Neural progenitor cell (in vitro differentiated cells): Measurements from ENCODE around the gene PAFAH2. TPM values are rescaled to one million over a fixed set of nuclear protein-coding genes. Genes with fewer than 3 reads are reported as not detected.
A peak's percentile ranks its signal among the peaks of the same experiment; 100 is the strongest.

Experiments
- DNase-seq: peaks from one replicate; pipeline ENCODE4 v3.0.0-alpha.2; 2016; ENCODE audit warnings: low spot score
- H2AFZ ChIP-seq: fragments of 200-600 bp; sonication (generic); replicated peaks from 2 replicates; pipeline ENCODE4 v1.6.1; 2016; ENCODE audit warnings: antibody characterized with exemption
- H3F3A ChIP-seq: fragments of 200-600 bp; sonication (generic); 2 replicates; pipeline ENCODE4 v1.6.1; 2016; ENCODE audit warnings: antibody characterized with exemption, low read depth
- H3K27ac ChIP-seq: fragments of 200-600 bp; sonication (generic); 2 replicates; pipeline ENCODE4 v1.5.1; 2016; ENCODE audit warnings: mild to moderate bottlenecking
- H3K27me3 ChIP-seq: fragments of 200-600 bp; sonication (generic); 2 replicates; pipeline ENCODE4 v1.6.1; 2016; ENCODE audit warnings: mild to moderate bottlenecking, moderate library complexity
- H3K36me3 ChIP-seq: fragments of 200-600 bp; sonication (generic); 2 replicates; pipeline ENCODE4 v1.5.1; 2016
- H3K4me1 ChIP-seq: fragments of 200-600 bp; sonication (generic); 2 replicates; pipeline ENCODE4 v1.6.1; 2016; ENCODE audit warnings: mixed run types
- H3K4me2 ChIP-seq: fragments of 200-600 bp; sonication (generic); 2 replicates; pipeline ENCODE4 v1.6.1; 2016
- H3K4me3 ChIP-seq: fragments of 200-600 bp; sonication (generic); 2 replicates; pipeline ENCODE4 v1.5.1; 2016
- H3K79me2 ChIP-seq: fragments of 200-600 bp; sonication (generic); 2 replicates; pipeline ENCODE4 v1.6.1; 2016; ENCODE audit warnings: low read depth
- H3K9ac ChIP-seq: fragments of 200-600 bp; sonication (generic); 2 replicates; pipeline ENCODE4 v1.6.1; 2016
- H3K9me3 ChIP-seq: fragments of 200-600 bp; sonication (generic); 2 replicates; pipeline ENCODE4 v1.5.1; 2016; ENCODE audit warnings: low read depth
- H4K20me1 ChIP-seq: fragments of 200-600 bp; sonication (generic); 2 replicates; pipeline ENCODE4 v1.6.1; 2016; ENCODE audit warnings: low read depth
- H3K27ac Mint-ChIP-seq: 3 replicates; pipeline ENCODE4 v1.8.0; 2021; ENCODE audit warnings: mixed read lengths
- H3K27me3 Mint-ChIP-seq: 2 replicates; pipeline ENCODE4 v1.8.0; 2022; ENCODE audit warnings: low read depth, mild to moderate bottlenecking, inconsistent platforms, moderate library complexity, mixed read lengths; ENCODE audit not compliant: insufficient read depth
- H3K36me3 Mint-ChIP-seq: 3 replicates; pipeline ENCODE4 v1.8.0; 2021; ENCODE audit warnings: mixed read lengths
- H3K4me1 Mint-ChIP-seq: 3 replicates; pipeline ENCODE4 v1.8.0; 2021; ENCODE audit warnings: mixed read lengths
- H3K4me3 Mint-ChIP-seq: 3 replicates; pipeline ENCODE4 v1.8.0; 2021; ENCODE audit warnings: mild to moderate bottlenecking, moderate library complexity, mixed read lengths
- H3K9me3 Mint-ChIP-seq: 3 replicates; pipeline ENCODE4 v1.8.0; 2020; ENCODE audit warnings: mixed read lengths
- EZH2 ChIP-seq: fragments of 200-600 bp; sonication (generic); IDR thresholded peaks from 2 replicates; pipeline ENCODE4 v1.6.1; 2017; ENCODE audit warnings: antibody characterized with exemption, mild to moderate bottlenecking, moderate library complexity
- EZH2phosphoT487 ChIP-seq: fragments of 200-600 bp; sonication (generic); IDR thresholded peaks from 2 replicates; pipeline ENCODE4 v1.6.1; 2017; ENCODE audit warnings: antibody characterized with exemption
- total RNA-seq: library from RNA; depleted of rRNA; stranded (reverse); fragments of >200 nt; gene quantifications from 2 replicates; pipeline ENCODE4 v1.2.3, GENCODE V29; 2015; ENCODE audit warnings: low replicate concordance
- TF ChIP-seq, protein P1 (sequence below): fragments of 200-600 bp; sonication (generic); IDR thresholded peaks from 2 replicates; pipeline ENCODE4 v1.5.1; 2017; ENCODE audit warnings: antibody characterized with exemption, mild to moderate bottlenecking

Gene PAFAH2
- total RNA-seq, 1 donor from 2014 or later = 18.2 TPM

DNA sequence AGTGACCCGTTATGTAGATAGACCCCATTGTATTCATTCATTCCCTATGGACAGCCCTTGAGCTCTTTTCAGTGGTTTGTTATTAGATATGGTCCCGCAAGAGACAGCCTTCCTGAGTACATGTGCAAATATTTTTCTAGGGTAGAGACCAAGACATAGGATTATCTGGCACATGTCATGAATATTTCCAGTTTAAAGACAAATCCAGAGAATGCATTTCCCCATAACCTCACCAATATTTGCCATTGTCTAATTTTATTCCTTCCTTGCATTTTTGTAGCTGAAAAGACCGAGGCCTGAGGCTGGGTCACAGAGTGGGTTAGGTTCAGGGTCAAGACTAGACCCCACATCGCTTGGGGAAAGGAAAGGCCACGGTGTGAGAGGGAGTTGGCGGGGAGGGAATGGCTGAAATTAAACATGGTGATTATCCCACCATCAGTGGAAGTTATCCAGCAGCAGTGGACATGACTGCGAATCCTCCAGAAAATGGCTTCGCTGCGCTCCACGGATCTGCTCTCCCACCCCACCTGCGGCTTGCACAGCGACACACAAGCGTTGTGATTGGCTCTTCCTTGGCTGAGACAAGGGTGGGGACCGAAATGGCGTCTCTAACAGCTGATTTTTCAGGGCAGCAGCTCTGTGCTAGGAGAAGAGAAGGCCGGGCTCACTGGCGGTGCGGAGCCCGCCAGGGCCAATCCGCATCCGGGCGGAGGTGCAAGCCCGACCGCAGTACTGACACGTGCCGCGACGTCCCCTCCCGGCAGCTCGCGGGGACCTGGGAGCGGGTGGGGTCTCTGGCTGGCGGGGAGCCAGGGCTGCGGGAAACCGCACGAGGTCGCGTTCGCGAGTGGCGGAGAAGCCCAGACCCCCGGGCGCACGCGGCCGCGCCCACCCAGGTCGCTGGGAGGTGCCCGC, 75.5 kb downstream of the PAFAH2 start:
- H3K4me1 Mint-ChIP-seq = peaks cover 55% of the 10 kb centered on the region

GRCh38 chr1:25918615-25919014, 79.2 kb downstream of the PAFAH2 start:
- Mint-ChIP-seq H3K4me1 (peaks cover 37% of the 10 kb centered on the region), H3K27me3 (peaks cover 8% of the 10 kb centered on the region), H3K9me3 (no peaks in the 10 kb centered on the region), H3K27ac (no peak overlapping the region), H3K36me3 (no peaks in the 10 kb centered on the region), H3K4me3 (no peak overlapping the region)
- DNase-seq = no peak
- H3K27me3 ChIP-seq = peaks cover 23% of the 10 kb centered on the region
- no peak overlapping the region for H3K9ac ChIP-seq
- H3K27ac ChIP-seq = no peak overlapping the region
- H3K9me3 ChIP-seq = no peaks in the 10 kb centered on the region
- H3K79me2 ChIP-seq = no peaks in the 10 kb centered on the region
- no peak overlapping the region for H3K4me2 ChIP-seq
- H3K36me3 ChIP-seq = no peaks in the 10 kb centered on the region
- H3K4me1 ChIP-seq = peaks cover 12% of the 10 kb centered on the region
- H2AFZ ChIP-seq = no peak overlapping the region
- H3K4me3 ChIP-seq = no peak overlapping the region
- no peaks in the 10 kb centered on the region for H4K20me1 ChIP-seq
- TF ChIP-seq EZH2 = no peak
- TF ChIP-seq, protein P1, sequence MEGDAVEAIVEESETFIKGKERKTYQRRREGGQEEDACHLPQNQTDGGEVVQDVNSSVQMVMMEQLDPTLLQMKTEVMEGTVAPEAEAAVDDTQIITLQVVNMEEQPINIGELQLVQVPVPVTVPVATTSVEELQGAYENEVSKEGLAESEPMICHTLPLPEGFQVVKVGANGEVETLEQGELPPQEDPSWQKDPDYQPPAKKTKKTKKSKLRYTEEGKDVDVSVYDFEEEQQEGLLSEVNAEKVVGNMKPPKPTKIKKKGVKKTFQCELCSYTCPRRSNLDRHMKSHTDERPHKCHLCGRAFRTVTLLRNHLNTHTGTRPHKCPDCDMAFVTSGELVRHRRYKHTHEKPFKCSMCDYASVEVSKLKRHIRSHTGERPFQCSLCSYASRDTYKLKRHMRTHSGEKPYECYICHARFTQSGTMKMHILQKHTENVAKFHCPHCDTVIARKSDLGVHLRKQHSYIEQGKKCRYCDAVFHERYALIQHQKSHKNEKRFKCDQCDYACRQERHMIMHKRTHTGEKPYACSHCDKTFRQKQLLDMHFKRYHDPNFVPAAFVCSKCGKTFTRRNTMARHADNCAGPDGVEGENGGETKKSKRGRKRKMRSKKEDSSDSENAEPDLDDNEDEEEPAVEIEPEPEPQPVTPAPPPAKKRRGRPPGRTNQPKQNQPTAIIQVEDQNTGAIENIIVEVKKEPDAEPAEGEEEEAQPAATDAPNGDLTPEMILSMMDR = no peak
- TF ChIP-seq EZH2phosphoT487 = no peak
- peaks cover 21% of the 10 kb centered on the region for H3F3A ChIP-seq

More for the DNA sequence above, 75.5 kb downstream of the PAFAH2 start:
- Histone ChIP-seq H3K9ac (no peak overlapping the region), H3K9me3 (no peaks in the 10 kb centered on the region), H3K4me2 (peak overlapping the region; percentile 96), H3K27ac (no peak overlapping the region), H3K36me3 (no peaks in the 10 kb centered on the region), H3K79me2 (no peaks in the 10 kb centered on the region), H4K20me1 (no peaks in the 10 kb centered on the region), H2AFZ (peak overlapping the region; percentile 95), H3K4me1 (peaks cover 24% of the 10 kb centered on the region), H3K4me3 (peak overlapping the region; percentile 64), H3K27me3 (peaks cover 36% of the 10 kb centered on the region), H3F3A (peaks cover 31% of the 10 kb centered on the region)
- TF ChIP-seq, protein P1 = no peak
- TF ChIP-seq EZH2 = peak; percentile 69
- H3K9me3 Mint-ChIP-seq = no peaks in the 10 kb centered on the region
- H3K36me3 Mint-ChIP-seq = no peaks in the 10 kb centered on the region
- H3K27me3 Mint-ChIP-seq = peaks cover 9% of the 10 kb centered on the region
- peak overlapping the region; percentile 10 for H3K27ac Mint-ChIP-seq
- DNase-seq = peak; percentile 70
- H3K4me3 Mint-ChIP-seq = peak overlapping the region; percentile 73

DNA sequence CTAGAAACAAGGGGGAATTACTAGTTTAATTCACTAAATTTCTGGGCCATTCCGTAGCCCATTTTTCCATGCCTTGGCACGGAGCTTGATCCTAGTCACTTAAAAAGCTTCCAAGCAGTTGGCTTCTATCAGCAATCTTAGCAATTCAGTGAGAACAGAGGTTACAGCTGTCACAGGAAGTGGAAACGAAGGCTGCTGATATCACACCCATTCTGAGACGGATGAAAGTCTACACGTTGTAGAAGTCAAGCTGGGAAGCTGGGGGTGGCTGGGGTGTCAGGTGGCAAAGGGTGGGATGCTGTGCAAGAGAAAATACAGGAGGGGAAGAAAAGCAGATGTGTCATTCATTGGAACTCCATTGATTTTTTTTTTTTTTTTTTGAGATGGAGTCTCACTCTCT, 79.9 kb downstream of the PAFAH2 start:
- H3K9ac ChIP-seq = no peak overlapping the region
- no peaks in the 10 kb centered on the region for H3K9me3 ChIP-seq
- no peak overlapping the region for H3K27ac Mint-ChIP-seq
- no peaks in the 10 kb centered on the region for H3K9me3 Mint-ChIP-seq
- no peak overlapping the region for H3K4me3 Mint-ChIP-seq
- H3K4me3 ChIP-seq = no peak overlapping the region
- no peak overlapping the region for H3K27ac ChIP-seq
- H3K4me2 ChIP-seq = no peak overlapping the region
- H3K27me3 ChIP-seq = peaks cover 17% of the 10 kb centered on the region
- H3K4me1 ChIP-seq = peaks cover 6% of the 10 kb centered on the region
- H2AFZ ChIP-seq = peak overlapping the region; percentile 54
- no peaks in the 10 kb centered on the region for H4K20me1 ChIP-seq
- H3K79me2 ChIP-seq = no peaks in the 10 kb centered on the region
- H3F3A ChIP-seq = peaks cover 16% of the 10 kb centered on the region
- DNase-seq = no peak
- no peaks in the 10 kb centered on the region for H3K36me3 ChIP-seq
- peaks cover 4% of the 10 kb centered on the region for H3K27me3 Mint-ChIP-seq
- peaks cover 33% of the 10 kb centered on the region for H3K4me1 Mint-ChIP-seq
- TF ChIP-seq EZH2phosphoT487 (no peak), EZH2 (no peak)
- TF ChIP-seq, protein P1 = no peak
- H3K36me3 Mint-ChIP-seq = no peaks in the 10 kb centered on the region
